ENCODE data around the gene MAGEE1.

MAGEE1 gene

GRCh38 chrX:76427560-76428242 is at the start of gene MAGEE1:
Gene MAGEE1 (plus strand): TSS chrX:76427710. CDS start chrX:76427931, 221 bp downstream.
- intact Hi-C loops (cut with micrococcal nuclease): no loop called here
- H3K27ac Mint-ChIP-seq: no peak within 1 kb of the TSS
- H3K4me1 Mint-ChIP-seq (ENCODE audit: low read depth): peaks cover 12% of the 10 kb centered on the region
- peaks cover 20% of the 10 kb centered on the region for H3K27me3 Mint-ChIP-seq
- peak within 1 kb of the TSS; percentile 75 for H3K4me3 Mint-ChIP-seq
- no peaks in the 10 kb centered on the region for H3K36me3 Mint-ChIP-seq (ENCODE audit: low read depth)
- H3K9me3 Mint-ChIP-seq: no peaks in the 10 kb centered on the region

- no peak overlapping the region for H3K4me3 Mint-ChIP-seq
- H3K9me3 Mint-ChIP-seq: peaks cover 18% of the 10 kb centered on the region
- no peaks in the 10 kb centered on the region for H3K36me3 Mint-ChIP-seq (ENCODE audit: low read depth)
- intact Hi-C loops (cut with micrococcal nuclease): no loop called here
- H3K27me3 Mint-ChIP-seq: no peaks in the 10 kb centered on the region
- H3K27ac Mint-ChIP-seq: no peak overlapping the region
- no peaks in the 10 kb centered on the region for H3K4me1 Mint-ChIP-seq (ENCODE audit: low read depth)
Observed at GRCh38 chrX:76398970-76399369, 28.5 kb upstream of the MAGEE1 start.

- Mint-ChIP-seq H3K9me3 (no peaks in the 10 kb centered on the region), H3K36me3 (ENCODE audit: low read depth) (no peaks in the 10 kb centered on the region), H3K27me3 (no peaks in the 10 kb centered on the region), H3K4me1 (ENCODE audit: low read depth) (no peaks in the 10 kb centered on the region), H3K27ac (no peak overlapping the region), H3K4me3 (no peak overlapping the region)
- intact Hi-C loops (cut with micrococcal nuclease): no loop called here
Observed at GRCh38 chrX:76407795-76408194, 19.7 kb upstream of the MAGEE1 start.

GRCh38 chrX:76420237-76420636 is 7.3 kb upstream of the MAGEE1 start:
- no peaks in the 10 kb centered on the region for H3K4me1 Mint-ChIP-seq (ENCODE audit: low read depth)
- no peak overlapping the region for H3K4me3 Mint-ChIP-seq
- H3K9me3 Mint-ChIP-seq: no peaks in the 10 kb centered on the region
- no peak overlapping the region for H3K27ac Mint-ChIP-seq
- no peaks in the 10 kb centered on the region for H3K27me3 Mint-ChIP-seq
- intact Hi-C loops (cut with micrococcal nuclease): no loop called here
- no peaks in the 10 kb centered on the region for H3K36me3 Mint-ChIP-seq (ENCODE audit: low read depth)

- Mint-ChIP-seq H3K4me3 (peak overlapping the region; percentile 75), H3K27ac (no peak overlapping the region)
- intact Hi-C loops (cut with micrococcal nuclease): no loop called here
Observed at GRCh38 chrX:76428243-76429130, 977 bp downstream of the MAGEE1 start.

GRCh38 chrX:76433219-76433618 is 5.7 kb downstream of the MAGEE1 start:
- H3K27ac Mint-ChIP-seq: no peak overlapping the region
- H3K27me3 Mint-ChIP-seq: peaks cover 8% of the 10 kb centered on the region
- no peak overlapping the region for H3K4me3 Mint-ChIP-seq
- intact Hi-C loops (cut with micrococcal nuclease): no loop called here
- no peaks in the 10 kb centered on the region for H3K9me3 Mint-ChIP-seq
- H3K4me1 Mint-ChIP-seq (ENCODE audit: low read depth): peaks cover 3% of the 10 kb centered on the region
- H3K36me3 Mint-ChIP-seq (ENCODE audit: low read depth): no peaks in the 10 kb centered on the region

More at GRCh38 chrX:76428243-76429130, 977 bp downstream of the MAGEE1 start:
- H3K36me3 Mint-ChIP-seq (ENCODE audit: low read depth): no peaks in the 10 kb centered on the region
- H3K4me1 Mint-ChIP-seq (ENCODE audit: low read depth): peaks cover 12% of the 10 kb centered on the region
- peaks cover 20% of the 10 kb centered on the region for H3K27me3 Mint-ChIP-seq
- no peaks in the 10 kb centered on the region for H3K9me3 Mint-ChIP-seq

- intact Hi-C loops (cut with micrococcal nuclease): no loop called here
- no peak overlapping the region for H3K27ac Mint-ChIP-seq
- no peaks in the 10 kb centered on the region for H3K4me1 Mint-ChIP-seq (ENCODE audit: low read depth)
- peaks cover under 1% of the 10 kb centered on the region for H3K27me3 Mint-ChIP-seq
- H3K9me3 Mint-ChIP-seq: no peaks in the 10 kb centered on the region
- no peak overlapping the region for H3K4me3 Mint-ChIP-seq
- no peaks in the 10 kb centered on the region for H3K36me3 Mint-ChIP-seq (ENCODE audit: low read depth)
Observed at GRCh38 chrX:76434103-76434741, 6.7 kb downstream of the MAGEE1 start.

GRCh38 chrX:76439188-76439587 is 11.7 kb downstream of the MAGEE1 start:
- intact Hi-C loops (cut with micrococcal nuclease): no loop called here
- Mint-ChIP-seq H3K9me3 (peaks cover 5% of the 10 kb centered on the region), H3K36me3 (ENCODE audit: low read depth) (no peaks in the 10 kb centered on the region), H3K4me3 (no peak overlapping the region), H3K4me1 (ENCODE audit: low read depth) (no peaks in the 10 kb centered on the region), H3K27ac (no peak overlapping the region), H3K27me3 (no peaks in the 10 kb centered on the region)

- peaks cover 2% of the 10 kb centered on the region for H3K27me3 Mint-ChIP-seq
- intact Hi-C loops (cut with micrococcal nuclease): loop anchor here (2.0 kb wide), 1 partner anchor 175 kb away; no protein-coding TSS in a partner anchor
- H3K36me3 Mint-ChIP-seq (ENCODE audit: low read depth): no peaks in the 10 kb centered on the region
- no peaks in the 10 kb centered on the region for H3K9me3 Mint-ChIP-seq
- H3K27ac Mint-ChIP-seq: no peak overlapping the region
- no peaks in the 10 kb centered on the region for H3K4me1 Mint-ChIP-seq (ENCODE audit: low read depth)
- H3K4me3 Mint-ChIP-seq: no peak overlapping the region
Observed at GRCh38 chrX:76453737-76454406, 26.4 kb downstream of the MAGEE1 start.

- no peak overlapping the region for H3K4me3 Mint-ChIP-seq
- H3K36me3 Mint-ChIP-seq (ENCODE audit: low read depth): no peaks in the 10 kb centered on the region
- no peaks in the 10 kb centered on the region for H3K9me3 Mint-ChIP-seq
- no peak overlapping the region for H3K27ac Mint-ChIP-seq
- no peaks in the 10 kb centered on the region for H3K4me1 Mint-ChIP-seq (ENCODE audit: low read depth)
- intact Hi-C loops (cut with micrococcal nuclease): loop anchor here (2.0 kb wide), 1 partner anchor 176 kb away; no protein-coding TSS in a partner anchor
- peaks cover 2% of the 10 kb centered on the region for H3K27me3 Mint-ChIP-seq
Observed at GRCh38 chrX:76454456-76454927, 27.0 kb downstream of the MAGEE1 start.

- Mint-ChIP-seq H3K27ac (no peak overlapping the region), H3K4me1 (ENCODE audit: low read depth) (no peaks in the 10 kb centered on the region), H3K27me3 (no peaks in the 10 kb centered on the region), H3K4me3 (no peak overlapping the region), H3K9me3 (peaks cover 10% of the 10 kb centered on the region), H3K36me3 (ENCODE audit: low read depth) (no peaks in the 10 kb centered on the region)
- intact Hi-C loops (cut with micrococcal nuclease): no loop called here
Observed at GRCh38 chrX:76477353-76477752, 49.8 kb downstream of the MAGEE1 start.

Measured in dendritic cell treated with granulocyte-macrophage colony-stimulating factor and Interleukin-4, amounts not matched to agents 40 ng/mL and 50 ng/mL, for 4 days (primary cell).